HG03354 (cell line): ENCODE results near the gene LGALS4.
"Not testable (repeated sequence)": the region's sequence is repeated elsewhere in the genome, so short reads cannot be mapped to it uniquely, and the experiment has no call there.

Experiments used
- ATAC-seq: cut with Tn5 transposase; IDR thresholded peaks from one replicate; pipeline ENCODE4 v1.9.1; 2021; ENCODE audit warnings: mild to moderate bottlenecking; ENCODE audit not compliant: unreplicated experiment, poor library complexity, severe bottlenecking

LGALS4 gene

GRCh38 chr19:38843175-38843758 lies 30.5 kb upstream of the LGALS4 start:
- ATAC-seq = no peak

GRCh38 chr19:38842439-38843174 lies 29.9 kb upstream of the LGALS4 start:
- ATAC-seq = no peak

- ATAC-seq = no peak
Measured at GRCh38 chr19:38841787-38842438, 29.2 kb upstream of the LGALS4 start.

- ATAC-seq = no peak
Measured at GRCh38 chr19:38841180-38841766, 28.5 kb upstream of the LGALS4 start.

- ATAC-seq = no peak
Measured at GRCh38 chr19:38840583-38840968, 27.8 kb upstream of the LGALS4 start.

- ATAC-seq = no peak
Measured at GRCh38 chr19:38839816-38840582, 27.3 kb upstream of the LGALS4 start.

- no peak for ATAC-seq
Measured at GRCh38 chr19:38838986-38839761, 26.4 kb upstream of the LGALS4 start.

- ATAC-seq = no peak
Measured at GRCh38 chr19:38838208-38838985, 25.7 kb upstream of the LGALS4 start.

GRCh38 chr19:38837656-38838121 lies 24.9 kb upstream of the LGALS4 start:
- no peak for ATAC-seq

- ATAC-seq = no peak
Measured at GRCh38 chr19:38836983-38837626, 24.4 kb upstream of the LGALS4 start.

GRCh38 chr19:38836159-38836982 lies 23.6 kb upstream of the LGALS4 start:
- no peak for ATAC-seq

GRCh38 chr19:38834590-38834989 lies 21.8 kb upstream of the LGALS4 start:
- ATAC-seq = no peak

GRCh38 chr19:38834104-38834490 lies 21.4 kb upstream of the LGALS4 start:
- no peak for ATAC-seq

GRCh38 chr19:38833092-38833425 lies 20.3 kb upstream of the LGALS4 start:
- ATAC-seq = no peak

- ATAC-seq = peak; percentile 62
Measured at GRCh38 chr19:38831142-38831605, 18.4 kb upstream of the LGALS4 start.

- no peak for ATAC-seq
Measured at GRCh38 chr19:38830039-38830733, 17.4 kb upstream of the LGALS4 start.

- not testable (repeated sequence) for ATAC-seq
Measured at GRCh38 chr19:38829203-38829602, 16.5 kb upstream of the LGALS4 start.
